ENCODE results near the gene GHR.

DNA sequence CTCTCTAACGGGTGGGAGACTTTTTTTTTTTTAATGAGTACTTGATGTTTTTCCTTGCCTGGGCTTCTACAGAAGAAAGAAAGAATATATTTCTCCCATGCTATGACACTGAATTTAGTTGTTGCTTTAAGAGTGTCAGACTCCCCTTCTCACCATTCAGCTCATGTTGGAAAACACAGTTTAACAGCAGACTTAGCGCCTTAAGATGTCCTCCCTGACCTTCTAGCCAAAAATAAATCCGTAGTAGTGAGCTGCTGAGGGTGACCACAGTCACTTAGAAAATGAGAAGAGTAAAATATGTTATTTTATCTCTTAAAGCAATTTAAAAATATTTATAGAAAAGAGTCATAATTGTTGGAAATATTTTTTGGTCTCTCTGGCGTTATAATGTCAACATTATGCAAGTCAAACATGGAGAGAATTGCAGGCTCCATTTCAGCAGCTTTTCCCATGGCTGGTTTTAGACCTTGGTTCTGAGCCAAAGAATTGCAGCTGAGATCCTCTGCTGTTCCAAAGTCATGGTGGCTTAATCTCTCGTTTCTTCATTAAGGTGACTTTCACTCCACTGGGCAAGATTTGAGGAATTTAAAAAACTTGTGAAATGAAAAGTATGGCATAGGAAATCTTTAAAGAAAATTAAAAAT is 143.5 kb downstream of the GHR start:
- TF ChIP-seq, protein P1, sequence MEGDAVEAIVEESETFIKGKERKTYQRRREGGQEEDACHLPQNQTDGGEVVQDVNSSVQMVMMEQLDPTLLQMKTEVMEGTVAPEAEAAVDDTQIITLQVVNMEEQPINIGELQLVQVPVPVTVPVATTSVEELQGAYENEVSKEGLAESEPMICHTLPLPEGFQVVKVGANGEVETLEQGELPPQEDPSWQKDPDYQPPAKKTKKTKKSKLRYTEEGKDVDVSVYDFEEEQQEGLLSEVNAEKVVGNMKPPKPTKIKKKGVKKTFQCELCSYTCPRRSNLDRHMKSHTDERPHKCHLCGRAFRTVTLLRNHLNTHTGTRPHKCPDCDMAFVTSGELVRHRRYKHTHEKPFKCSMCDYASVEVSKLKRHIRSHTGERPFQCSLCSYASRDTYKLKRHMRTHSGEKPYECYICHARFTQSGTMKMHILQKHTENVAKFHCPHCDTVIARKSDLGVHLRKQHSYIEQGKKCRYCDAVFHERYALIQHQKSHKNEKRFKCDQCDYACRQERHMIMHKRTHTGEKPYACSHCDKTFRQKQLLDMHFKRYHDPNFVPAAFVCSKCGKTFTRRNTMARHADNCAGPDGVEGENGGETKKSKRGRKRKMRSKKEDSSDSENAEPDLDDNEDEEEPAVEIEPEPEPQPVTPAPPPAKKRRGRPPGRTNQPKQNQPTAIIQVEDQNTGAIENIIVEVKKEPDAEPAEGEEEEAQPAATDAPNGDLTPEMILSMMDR (IDR thresholded peaks at IDR 0.05), result no peak
- no peak for TF ChIP-seq POLR2A (IDR thresholded peaks at IDR 0.05)
